PC-9 (cell line): ENCODE results near the gene CS.
"Not testable (repeated sequence)": the region's sequence is repeated elsewhere in the genome, so short reads cannot be mapped to it uniquely, and the experiment has no call there.

ENCODE experiments used
- EZH2 ChIP-seq: fragments of 200-600 bp; sonication (generic); IDR thresholded peaks from 2 replicates; pipeline ENCODE4 v1.8.0; 2017; ENCODE audit warnings: antibody characterized with exemption, low read depth
- TF ChIP-seq, protein P1 (sequence below): fragments of 200-600 bp; sonication (generic); conservative IDR thresholded peaks from 2 replicates; pipeline ENCODE4 v1.6.1; 2017; ENCODE audit warnings: mixed run types, antibody characterized with exemption, mild to moderate bottlenecking, moderate library complexity

DNA sequence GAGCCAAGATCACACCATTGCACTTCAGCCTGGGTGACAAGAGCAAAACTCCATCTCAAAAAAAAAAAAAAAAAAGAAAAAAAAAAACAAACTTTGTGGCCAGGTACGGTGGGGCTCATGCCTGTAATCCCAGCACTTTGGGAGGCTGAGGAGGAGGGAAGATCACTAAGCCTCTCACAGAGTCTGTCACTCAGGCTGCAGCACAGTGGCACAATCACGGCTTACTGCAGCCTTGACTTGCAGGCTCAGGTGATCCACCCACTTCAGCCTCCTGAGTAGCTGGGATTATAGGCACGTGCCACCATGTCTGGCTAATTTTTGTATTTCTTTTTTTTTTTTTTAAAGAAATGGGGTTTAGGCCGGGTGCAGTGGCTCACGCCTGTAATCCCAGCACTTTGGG is 15.9 kb downstream of the CS start:
- not testable (repeated sequence) for TF ChIP-seq EZH2
- TF ChIP-seq, protein P1, sequence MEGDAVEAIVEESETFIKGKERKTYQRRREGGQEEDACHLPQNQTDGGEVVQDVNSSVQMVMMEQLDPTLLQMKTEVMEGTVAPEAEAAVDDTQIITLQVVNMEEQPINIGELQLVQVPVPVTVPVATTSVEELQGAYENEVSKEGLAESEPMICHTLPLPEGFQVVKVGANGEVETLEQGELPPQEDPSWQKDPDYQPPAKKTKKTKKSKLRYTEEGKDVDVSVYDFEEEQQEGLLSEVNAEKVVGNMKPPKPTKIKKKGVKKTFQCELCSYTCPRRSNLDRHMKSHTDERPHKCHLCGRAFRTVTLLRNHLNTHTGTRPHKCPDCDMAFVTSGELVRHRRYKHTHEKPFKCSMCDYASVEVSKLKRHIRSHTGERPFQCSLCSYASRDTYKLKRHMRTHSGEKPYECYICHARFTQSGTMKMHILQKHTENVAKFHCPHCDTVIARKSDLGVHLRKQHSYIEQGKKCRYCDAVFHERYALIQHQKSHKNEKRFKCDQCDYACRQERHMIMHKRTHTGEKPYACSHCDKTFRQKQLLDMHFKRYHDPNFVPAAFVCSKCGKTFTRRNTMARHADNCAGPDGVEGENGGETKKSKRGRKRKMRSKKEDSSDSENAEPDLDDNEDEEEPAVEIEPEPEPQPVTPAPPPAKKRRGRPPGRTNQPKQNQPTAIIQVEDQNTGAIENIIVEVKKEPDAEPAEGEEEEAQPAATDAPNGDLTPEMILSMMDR: not testable (repeated sequence)
